Activated CD4-positive, alpha-beta T cell treated with anti-CD3 and anti-CD28 coated beads, Interleukin-2, Interleukin-4, amounts not matched to agents 100 ng/mL and 50 ng/mL, durations not matched to agents 16 hours and 8 hours (primary cell): Measurements from ENCODE around the gene LDLRAD3.

ENCODE experiments used
- DNase-seq: peaks from one replicate; pipeline ENCODE4 v3.0.0-alpha.2; 2020; ENCODE audit warnings: low spot score

LDLRAD3 gene

GRCh38 chr11:36105743-36106581 lies 162.1 kb downstream of the LDLRAD3 start:
- no peak for DNase-seq

- DNase-seq, result no peak
Observed at GRCh38 chr11:36107547-36107946, 163.7 kb downstream of the LDLRAD3 start.

- no peak for DNase-seq
Observed at GRCh38 chr11:36108881-36109589, 165.2 kb downstream of the LDLRAD3 start.

- no peak for DNase-seq
Observed at GRCh38 chr11:36109590-36109849, 165.7 kb downstream of the LDLRAD3 start.

- DNase-seq, result peak; percentile 15
Observed at GRCh38 chr11:36109850-36110606, 166.2 kb downstream of the LDLRAD3 start.

GRCh38 chr11:36110668-36111410 lies 167.0 kb downstream of the LDLRAD3 start:
- no peak for DNase-seq

GRCh38 chr11:36114095-36114494 lies 170.2 kb downstream of the LDLRAD3 start:
- DNase-seq, result no peak

- DNase-seq, result no peak
Observed at GRCh38 chr11:36115378-36115801, 171.5 kb downstream of the LDLRAD3 start.

- DNase-seq, result no peak
Observed at GRCh38 chr11:36116161-36116560, 172.3 kb downstream of the LDLRAD3 start.

- no peak for DNase-seq
Observed at GRCh38 chr11:36118084-36118483, 174.2 kb downstream of the LDLRAD3 start.

- no peak for DNase-seq
Observed at GRCh38 chr11:36119300-36119699, 175.4 kb downstream of the LDLRAD3 start.

GRCh38 chr11:36121054-36121453 lies 177.2 kb downstream of the LDLRAD3 start:
- DNase-seq, result no peak

GRCh38 chr11:36122671-36123070 lies 178.8 kb downstream of the LDLRAD3 start:
- no peak for DNase-seq

GRCh38 chr11:36123336-36124101 lies 179.7 kb downstream of the LDLRAD3 start:
- no peak for DNase-seq

GRCh38 chr11:36126678-36127077 lies 182.8 kb downstream of the LDLRAD3 start:
- no peak for DNase-seq

- no peak for DNase-seq
Observed at GRCh38 chr11:36127550-36127949, 183.7 kb downstream of the LDLRAD3 start.

GRCh38 chr11:36129955-36130354 lies 186.1 kb downstream of the LDLRAD3 start:
- no peak for DNase-seq

- DNase-seq, result no peak
Observed at GRCh38 chr11:36130401-36130800, 186.5 kb downstream of the LDLRAD3 start.

- peak; percentile 11 for DNase-seq
Observed at GRCh38 chr11:36131721-36132397, 188.0 kb downstream of the LDLRAD3 start.

- DNase-seq, result no peak
Observed at GRCh38 chr11:36132940-36133339, 189.1 kb downstream of the LDLRAD3 start.

GRCh38 chr11:36135076-36135475 lies 191.2 kb downstream of the LDLRAD3 start:
- no peak for DNase-seq
